COR-L47 (cell line): ENCODE results near the gene ABCF2.

Source experiments
- DNase-seq: peaks from one replicate; lab custom pipeline; 2025; lab: John Stamatoyannopoulos, UW

Gene ABCF2

GRCh38 chr7:151225948-151226510 lies 976 bp downstream of the ABCF2 start:
- no peak for DNase-seq

- DNase-seq, result no peak
Observed at GRCh38 chr7:151223728-151224127, 3.3 kb downstream of the ABCF2 start.

- DNase-seq, result no peak
Observed at GRCh38 chr7:151218170-151218569, 8.8 kb downstream of the ABCF2 start.

GRCh38 chr7:151215396-151215795 lies 11.6 kb downstream of the ABCF2 start:
- DNase-seq, result no peak

GRCh38 chr7:151213826-151214225 lies 13.2 kb downstream of the ABCF2 start:
- no peak for DNase-seq

GRCh38 chr7:151212626-151213025 lies 14.4 kb downstream of the ABCF2 start:
- no peak for DNase-seq

GRCh38 chr7:151211155-151211772 lies 15.7 kb downstream of the ABCF2 start:
- no peak for DNase-seq

- DNase-seq, result no peak
Observed at GRCh38 chr7:151210087-151210854, 16.7 kb downstream of the ABCF2 start, which contains the start of gene H2BK1. TSS of gene H2BK1 (minus strand) at chr7:151210488. CDS start at chr7:151210318, 170 bp downstream.

- DNase-seq, result no peak
Observed at GRCh38 chr7:151209588-151209987, 17.4 kb downstream of the ABCF2 start.

- no peak for DNase-seq
Observed at GRCh38 chr7:151208253-151208862, 18.6 kb downstream of the ABCF2 start.

GRCh38 chr7:151207804-151208203 lies 19.2 kb downstream of the ABCF2 start:
- no peak for DNase-seq

GRCh38 chr7:151207315-151207714 lies 19.7 kb downstream of the ABCF2 start:
- no peak for DNase-seq

GRCh38 chr7:151206914-151207313 lies 20.1 kb downstream of the ABCF2 start:
- no peak for DNase-seq

- no peak for DNase-seq
Observed at GRCh38 chr7:151205730-151206129, 21.3 kb downstream of the ABCF2 start.

GRCh38 chr7:151204383-151205032 lies 22.5 kb downstream of the ABCF2 start:
- no peak for DNase-seq

- DNase-seq, result no peak
Observed at GRCh38 chr7:151202836-151203235, 24.2 kb downstream of the ABCF2 start.

- DNase-seq, result no peak
Observed at GRCh38 chr7:151201751-151202150, 25.3 kb downstream of the ABCF2 start.

- DNase-seq, result no peak
Observed at GRCh38 chr7:151201344-151201743, 25.7 kb downstream of the ABCF2 start.

GRCh38 chr7:151198945-151199848 lies 27.8 kb downstream of the ABCF2 start:
- DNase-seq, result peak; percentile 45

- DNase-seq, result no peak
Observed at GRCh38 chr7:151197932-151198331, 29.1 kb downstream of the ABCF2 start.
